D341Med (cell line): ENCODE measurements around the gene EMC8.

Experiments used
- DNase-seq: peaks from one replicate; pipeline ENCODE4 v3.0.0; 2012; ENCODE audit warnings: low spot score

Gene EMC8

GRCh38 chr16:85730186-85730465 is 69.2 kb downstream of the EMC8 start:
- no peak for DNase-seq

GRCh38 chr16:85729452-85730185 is 69.7 kb downstream of the EMC8 start:
- no peak for DNase-seq

GRCh38 chr16:85728879-85729278 is 70.5 kb downstream of the EMC8 start:
- DNase-seq = no peak
